Brain microvascular endothelial cell (primary cell): Measurements from ENCODE around the gene SPP1.

ENCODE experiments used
- DNase-seq: peaks from one replicate; pipeline ENCODE4 v3.0.0-alpha.2; 2020
- H3K27ac ChIP-seq: fragments of 250-450 bp; sonication (Bioruptor Pico); 2 replicates; pipeline ENCODE4 v1.5.1; 2020; ENCODE audit warnings: mild to moderate bottlenecking, moderate library complexity
- H3K27me3 ChIP-seq: fragments of 250-450 bp; sonication (Bioruptor Pico); replicated peaks from 2 replicates; pipeline ENCODE4 v1.5.1; 2020; ENCODE audit warnings: mild to moderate bottlenecking
- H3K36me3 ChIP-seq: fragments of 250-450 bp; sonication (Bioruptor Pico); replicated peaks from 2 replicates; pipeline ENCODE4 v1.5.1; 2020; ENCODE audit warnings: mild to moderate bottlenecking
- H3K4me3 ChIP-seq: 2 replicates; pipeline ENCODE4 v1.5.1; 2011; ENCODE audit warnings: low read depth, mild to moderate bottlenecking, control low read depth, low read length, moderate library complexity
- in situ Hi-C: cut with HindIII; loops from 2 replicates; pipeline ENCODE4 v1.10.0; 2017; ENCODE audit warnings: low sequenced_read_pairs, low pct_ligation_motif_present
- TF ChIP-seq, protein P1 (sequence below): IDR thresholded peaks from 2 replicates; pipeline ENCODE4 v1.5.1; 2011; ENCODE audit warnings: low read depth, mild to moderate bottlenecking, moderate library complexity, low read length, control low read depth, inconsistent platforms; ENCODE audit errors: missing control alignments

The SPP1 gene

DNA sequence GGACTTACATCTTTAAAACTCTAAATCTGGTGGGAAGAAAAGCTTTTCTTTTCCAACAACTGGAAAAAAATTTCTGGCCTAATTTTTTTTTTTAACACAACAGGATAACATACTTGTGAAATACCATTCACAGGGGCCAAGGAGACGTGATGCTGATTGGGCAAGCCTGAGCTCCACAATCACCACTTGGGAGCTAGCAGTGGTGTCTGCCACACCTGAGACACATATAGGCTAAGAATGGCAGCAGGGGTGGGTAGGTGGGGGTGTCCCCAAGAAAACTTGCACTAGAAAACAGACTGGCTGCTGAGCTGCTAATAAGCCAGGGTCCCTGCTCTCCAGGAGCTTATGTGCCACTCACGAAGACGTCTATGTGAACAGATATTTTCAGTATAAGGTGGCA, 26.4 kb downstream of the SPP1 start:
- Histone ChIP-seq H3K27me3 (no peaks in the 10 kb centered on the region), H3K36me3 (no peaks in the 10 kb centered on the region), H3K4me3 (no peak overlapping the region), H3K27ac (no peak overlapping the region)
- TF ChIP-seq, protein P1, sequence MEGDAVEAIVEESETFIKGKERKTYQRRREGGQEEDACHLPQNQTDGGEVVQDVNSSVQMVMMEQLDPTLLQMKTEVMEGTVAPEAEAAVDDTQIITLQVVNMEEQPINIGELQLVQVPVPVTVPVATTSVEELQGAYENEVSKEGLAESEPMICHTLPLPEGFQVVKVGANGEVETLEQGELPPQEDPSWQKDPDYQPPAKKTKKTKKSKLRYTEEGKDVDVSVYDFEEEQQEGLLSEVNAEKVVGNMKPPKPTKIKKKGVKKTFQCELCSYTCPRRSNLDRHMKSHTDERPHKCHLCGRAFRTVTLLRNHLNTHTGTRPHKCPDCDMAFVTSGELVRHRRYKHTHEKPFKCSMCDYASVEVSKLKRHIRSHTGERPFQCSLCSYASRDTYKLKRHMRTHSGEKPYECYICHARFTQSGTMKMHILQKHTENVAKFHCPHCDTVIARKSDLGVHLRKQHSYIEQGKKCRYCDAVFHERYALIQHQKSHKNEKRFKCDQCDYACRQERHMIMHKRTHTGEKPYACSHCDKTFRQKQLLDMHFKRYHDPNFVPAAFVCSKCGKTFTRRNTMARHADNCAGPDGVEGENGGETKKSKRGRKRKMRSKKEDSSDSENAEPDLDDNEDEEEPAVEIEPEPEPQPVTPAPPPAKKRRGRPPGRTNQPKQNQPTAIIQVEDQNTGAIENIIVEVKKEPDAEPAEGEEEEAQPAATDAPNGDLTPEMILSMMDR = no peak
- in situ Hi-C loops = no loop called here
- no peak for DNase-seq

DNA sequence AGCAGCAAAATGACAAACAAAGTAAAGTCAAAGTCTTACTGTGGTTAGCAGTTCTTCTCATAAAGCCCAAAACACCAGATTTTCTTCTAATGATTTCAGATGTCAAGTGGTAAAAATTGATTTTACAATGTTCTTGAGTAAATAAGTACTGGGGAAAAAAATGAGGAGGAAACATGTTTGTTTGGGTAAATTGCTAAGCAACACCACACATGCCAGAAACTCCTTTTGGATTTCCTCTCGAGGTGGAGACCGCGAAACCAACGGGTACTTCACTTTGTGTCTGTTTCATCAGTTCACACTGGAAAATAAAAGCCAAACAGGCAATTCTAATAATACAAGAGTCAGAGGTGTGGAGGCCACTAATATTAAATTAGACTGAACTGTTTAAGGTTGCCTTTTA, 27.3 kb downstream of the SPP1 start:
- TF ChIP-seq, protein P1 = no peak
- Histone ChIP-seq H3K27ac (no peak overlapping the region), H3K27me3 (no peaks in the 10 kb centered on the region), H3K4me3 (no peak overlapping the region), H3K36me3 (no peaks in the 10 kb centered on the region)
- DNase-seq = no peak
- in situ Hi-C loops = no loop called here

DNA sequence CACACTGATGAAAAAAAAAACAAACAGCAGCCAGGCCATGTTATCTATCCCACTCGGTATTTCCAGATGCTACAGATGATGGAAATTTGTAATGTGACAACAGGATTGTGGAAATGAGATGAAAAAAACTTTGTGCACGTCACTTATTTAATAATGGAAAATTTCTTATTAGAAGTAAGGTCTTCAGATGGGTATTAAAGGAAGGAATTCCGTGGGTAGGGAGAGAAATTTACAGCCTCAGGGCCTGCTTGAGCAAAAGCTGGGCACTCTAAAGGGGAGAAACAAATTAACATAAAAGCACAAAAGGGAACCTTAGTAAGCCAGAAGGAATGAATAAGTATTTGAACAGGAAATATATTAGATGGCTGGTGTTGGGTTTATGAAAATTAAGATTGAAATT, 27.7 kb downstream of the SPP1 start:
- no peaks in the 10 kb centered on the region for H3K27me3 ChIP-seq
- TF ChIP-seq, protein P1 = no peak
- in situ Hi-C loops = no loop called here
- no peaks in the 10 kb centered on the region for H3K36me3 ChIP-seq
- no peak overlapping the region for H3K4me3 ChIP-seq
- no peak overlapping the region for H3K27ac ChIP-seq
- no peak for DNase-seq

DNA sequence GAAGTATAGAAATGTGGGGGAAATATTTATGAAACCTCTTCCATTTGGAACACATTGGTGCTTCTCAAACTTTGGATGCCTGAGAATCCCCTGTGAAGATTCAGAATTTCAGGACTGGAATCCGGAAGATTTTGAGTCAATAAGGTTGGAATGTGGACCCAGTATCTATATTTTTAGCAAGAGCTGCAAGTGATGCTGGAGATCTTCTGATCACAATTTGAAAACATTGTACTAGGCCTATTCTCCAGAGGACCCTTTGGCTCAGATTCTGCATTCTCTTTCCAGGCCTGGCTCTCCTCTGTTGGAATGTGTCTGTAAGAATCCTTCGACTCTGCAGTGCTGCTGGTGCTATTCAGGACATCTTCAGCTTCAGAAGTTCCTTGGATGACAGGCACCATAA, 29.6 kb downstream of the SPP1 start:
- no peak overlapping the region for H3K27ac ChIP-seq

DNA sequence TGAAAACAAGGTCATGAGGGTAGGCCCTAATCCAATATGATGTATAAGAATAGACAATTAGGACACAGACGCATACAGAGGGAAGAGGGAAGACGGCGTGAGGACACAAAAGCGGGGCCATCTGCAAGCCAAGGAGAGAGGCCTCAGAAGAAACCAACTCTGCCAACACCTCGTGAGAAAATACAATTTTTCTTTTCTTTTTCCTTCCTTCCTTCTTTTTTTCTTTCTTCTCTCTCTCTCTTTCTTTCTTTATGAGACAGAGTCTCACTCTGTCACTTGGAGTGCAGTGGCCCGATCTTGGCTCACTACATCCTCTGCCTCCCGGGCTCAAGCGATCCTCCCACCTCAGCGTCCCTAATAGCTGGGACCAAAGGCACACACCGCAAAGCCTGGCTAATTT, 30.4 kb downstream of the SPP1 start:
- Histone ChIP-seq H3K36me3 (no peaks in the 10 kb centered on the region), H3K27me3 (no peaks in the 10 kb centered on the region), H3K4me3 (no peak overlapping the region), H3K27ac (no peak overlapping the region)
- TF ChIP-seq, protein P1 = no peak
- DNase-seq = no peak
- in situ Hi-C loops = no loop called here

More for the DNA sequence above, 29.6 kb downstream of the SPP1 start:
- peak; percentile 11 for DNase-seq
- Histone ChIP-seq H3K4me3 (no peak overlapping the region), H3K36me3 (no peaks in the 10 kb centered on the region), H3K27me3 (no peaks in the 10 kb centered on the region)
- in situ Hi-C loops = no loop called here
- TF ChIP-seq, protein P1 = no peak

DNA sequence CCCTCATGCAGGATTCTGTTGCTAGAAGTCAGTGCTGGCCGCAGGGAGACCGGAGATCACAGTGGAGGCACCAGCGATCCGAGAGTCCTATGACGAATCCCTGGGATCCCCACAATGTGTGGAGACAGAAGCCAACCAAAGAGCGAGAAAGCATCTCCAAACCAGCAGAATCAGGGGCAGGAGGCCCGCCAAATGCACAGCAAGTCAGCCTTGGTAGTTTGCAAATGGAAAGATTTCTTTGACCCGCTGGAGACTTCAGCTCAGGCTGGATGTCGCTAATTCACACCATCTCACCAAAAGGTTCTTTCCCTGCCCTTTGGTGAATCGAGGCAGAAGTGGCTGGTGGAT, 31.4 kb downstream of the SPP1 start:
- DNase-seq = no peak
- Histone ChIP-seq H3K27me3 (no peaks in the 10 kb centered on the region), H3K4me3 (peak overlapping the region; percentile 74), H3K27ac (no peak overlapping the region), H3K36me3 (no peaks in the 10 kb centered on the region)
- in situ Hi-C loops = no loop called here
- TF ChIP-seq, protein P1 = no peak
